Fibroblast of skin of left quadriceps (primary cell): ENCODE measurements around the gene NGEF.
"Not testable (repeated sequence)": the region's sequence is repeated elsewhere in the genome, so short reads cannot be mapped to it uniquely, and the experiment has no call there.

Source experiments
- DNase-seq, 2 experiments: peaks; one replicate each; pipeline ENCODE4 v3.0.0-alpha.2; 2013; ENCODE audit warnings: low read depth in 2 of 2

NGEF gene, protein sequence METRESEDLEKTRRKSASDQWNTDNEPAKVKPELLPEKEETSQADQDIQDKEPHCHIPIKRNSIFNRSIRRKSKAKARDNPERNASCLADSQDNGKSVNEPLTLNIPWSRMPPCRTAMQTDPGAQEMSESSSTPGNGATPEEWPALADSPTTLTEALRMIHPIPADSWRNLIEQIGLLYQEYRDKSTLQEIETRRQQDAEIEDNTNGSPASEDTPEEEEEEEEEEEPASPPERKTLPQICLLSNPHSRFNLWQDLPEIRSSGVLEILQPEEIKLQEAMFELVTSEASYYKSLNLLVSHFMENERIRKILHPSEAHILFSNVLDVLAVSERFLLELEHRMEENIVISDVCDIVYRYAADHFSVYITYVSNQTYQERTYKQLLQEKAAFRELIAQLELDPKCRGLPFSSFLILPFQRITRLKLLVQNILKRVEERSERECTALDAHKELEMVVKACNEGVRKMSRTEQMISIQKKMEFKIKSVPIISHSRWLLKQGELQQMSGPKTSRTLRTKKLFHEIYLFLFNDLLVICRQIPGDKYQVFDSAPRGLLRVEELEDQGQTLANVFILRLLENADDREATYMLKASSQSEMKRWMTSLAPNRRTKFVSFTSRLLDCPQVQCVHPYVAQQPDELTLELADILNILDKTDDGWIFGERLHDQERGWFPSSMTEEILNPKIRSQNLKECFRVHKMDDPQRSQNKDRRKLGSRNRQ

DNA sequence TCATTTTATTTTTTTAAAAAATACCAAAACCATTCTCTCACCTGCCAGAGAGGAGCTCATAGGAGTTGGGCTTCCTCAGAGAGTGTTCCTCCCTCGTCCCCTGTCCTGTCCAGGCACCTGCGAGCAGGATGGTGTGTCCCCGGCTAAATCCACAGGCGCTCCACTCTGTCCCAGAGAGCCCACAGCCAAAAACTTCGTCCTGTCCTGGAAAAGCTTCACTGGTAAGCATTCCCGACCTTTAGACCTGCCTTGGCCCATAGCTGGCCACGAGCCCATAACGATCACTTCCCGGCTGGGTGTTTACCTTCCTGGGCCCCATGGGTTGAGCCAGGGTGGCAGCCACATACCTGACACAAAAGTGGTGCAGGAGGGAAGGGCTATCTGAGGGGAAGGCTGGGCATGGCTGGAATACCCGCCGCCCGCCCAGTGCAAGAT, at the start of gene NGEF:
Gene NGEF, minus strand, starts transcription at position 230 of the 435 bp plus-strand sequence. CDS start 38,366 bp downstream, outside the sequence.
- DNase-seq = no peak

DNA sequence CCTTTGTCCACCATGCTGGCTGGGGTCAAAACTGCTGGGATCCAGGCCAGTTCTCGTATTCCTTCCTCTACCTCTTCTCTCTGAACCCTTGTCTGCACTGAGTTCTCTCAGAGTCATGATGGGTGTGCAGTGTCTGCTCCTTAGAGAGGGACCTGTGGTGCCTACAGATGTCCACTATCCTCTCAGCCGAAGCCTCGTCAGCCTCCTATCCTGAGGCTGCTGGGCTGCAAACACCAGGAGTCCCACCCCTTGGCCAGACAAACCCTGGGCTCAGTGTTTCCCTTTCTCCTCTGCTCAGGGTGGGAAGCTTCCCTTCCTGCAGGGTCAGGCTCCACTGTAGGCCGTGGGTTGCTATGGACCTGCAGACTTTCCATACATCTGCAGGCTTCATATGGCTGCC, 49.4 kb upstream of the NGEF start:
- DNase-seq = no peak

DNA sequence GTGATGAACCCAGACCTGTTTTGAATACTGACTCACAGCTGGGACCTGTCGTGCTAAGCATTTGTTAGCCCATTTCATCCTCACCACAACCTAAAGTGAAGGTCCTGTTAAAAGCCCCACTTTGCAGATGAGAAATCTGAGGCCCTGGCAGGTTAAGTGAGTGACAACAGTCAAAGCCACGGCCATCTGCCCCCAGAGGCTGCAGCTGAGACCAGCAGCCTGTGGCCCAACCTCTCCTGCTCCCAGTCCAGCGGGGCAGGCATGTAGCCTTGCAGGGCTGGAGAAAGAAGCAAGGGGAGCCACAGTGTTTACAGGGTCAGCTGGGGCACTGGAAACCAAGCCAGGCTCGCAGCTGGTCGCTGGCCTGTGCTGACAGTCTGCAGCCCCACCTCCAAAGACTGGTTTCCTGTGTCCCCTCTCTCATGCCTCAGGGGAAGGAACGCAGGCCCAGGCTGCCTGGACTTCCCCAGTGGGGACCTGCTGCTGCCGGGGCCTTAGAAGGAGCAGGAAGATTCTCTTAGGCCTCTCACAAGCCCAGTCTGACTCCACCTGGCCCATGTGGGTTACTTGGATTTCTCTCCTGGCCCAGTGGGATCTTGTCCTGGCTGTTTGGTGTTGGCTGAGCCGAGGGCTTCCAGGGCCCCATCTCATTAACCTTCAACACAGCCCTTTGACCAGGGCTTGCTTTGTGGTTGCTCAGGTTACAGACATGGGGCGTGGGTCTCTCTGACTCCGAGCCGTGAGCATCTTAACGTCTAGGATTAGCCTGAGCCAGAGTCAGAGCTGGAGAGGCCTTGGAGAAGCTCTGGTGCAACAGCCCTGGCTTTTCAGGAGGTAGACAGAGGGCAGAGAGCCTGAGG, 48.8 kb upstream of the NGEF start:
- DNase-seq = no peak

DNA sequence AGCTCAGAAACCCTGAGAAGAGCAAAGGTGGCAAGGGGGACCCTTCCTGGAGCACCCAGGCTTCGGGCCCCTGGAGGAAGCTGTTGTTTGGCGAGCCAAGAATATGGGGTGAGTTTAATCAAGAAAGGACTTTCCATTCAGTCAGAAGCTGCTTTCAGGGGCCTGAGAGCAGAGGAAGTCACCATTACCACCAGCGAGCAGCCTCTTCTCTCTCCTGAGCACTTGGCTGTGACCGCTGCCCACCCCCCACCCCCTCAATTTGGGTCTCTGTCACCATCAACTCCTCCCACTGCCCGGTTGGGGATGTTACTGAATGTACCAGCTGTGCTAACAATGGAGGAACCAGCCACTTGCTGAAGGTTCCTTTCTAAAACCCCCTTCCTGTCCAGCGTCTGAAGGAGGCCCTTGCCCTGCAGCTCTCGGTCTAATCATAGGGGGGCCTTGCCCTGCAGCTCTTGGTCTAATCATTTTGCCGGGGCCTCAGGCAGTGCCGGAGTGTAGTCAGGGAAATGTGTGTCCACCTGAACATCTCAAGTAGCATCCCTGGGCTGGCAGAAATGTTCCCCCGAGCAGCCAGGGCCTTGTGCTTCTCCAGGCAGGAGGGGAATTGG, 48.0 kb upstream of the NGEF start:
- DNase-seq = no peak

DNA sequence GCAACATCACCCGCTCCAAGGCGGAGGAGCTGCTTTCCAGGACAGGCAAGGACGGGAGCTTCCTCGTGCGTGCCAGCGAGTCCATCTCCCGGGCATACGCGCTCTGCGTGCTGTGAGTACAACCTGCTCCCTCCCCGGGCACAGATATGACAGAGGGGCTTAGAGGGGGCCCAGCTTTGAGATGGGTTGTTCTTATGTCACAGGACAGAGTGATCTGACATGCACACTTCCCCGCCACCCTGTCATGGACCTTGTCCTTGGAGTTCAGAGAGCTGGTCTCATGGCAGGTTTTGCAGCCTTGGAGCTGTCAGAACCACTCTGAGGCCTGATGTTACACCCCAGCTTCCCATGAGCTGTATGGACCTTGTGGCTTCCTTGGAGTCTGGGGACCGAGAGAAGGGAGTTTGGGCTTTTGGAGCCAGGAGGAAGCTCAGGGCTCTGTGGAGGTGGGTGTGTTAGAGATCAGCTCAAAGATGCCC, 47.5 kb upstream of the NGEF start:
- DNase-seq = no peak

DNA sequence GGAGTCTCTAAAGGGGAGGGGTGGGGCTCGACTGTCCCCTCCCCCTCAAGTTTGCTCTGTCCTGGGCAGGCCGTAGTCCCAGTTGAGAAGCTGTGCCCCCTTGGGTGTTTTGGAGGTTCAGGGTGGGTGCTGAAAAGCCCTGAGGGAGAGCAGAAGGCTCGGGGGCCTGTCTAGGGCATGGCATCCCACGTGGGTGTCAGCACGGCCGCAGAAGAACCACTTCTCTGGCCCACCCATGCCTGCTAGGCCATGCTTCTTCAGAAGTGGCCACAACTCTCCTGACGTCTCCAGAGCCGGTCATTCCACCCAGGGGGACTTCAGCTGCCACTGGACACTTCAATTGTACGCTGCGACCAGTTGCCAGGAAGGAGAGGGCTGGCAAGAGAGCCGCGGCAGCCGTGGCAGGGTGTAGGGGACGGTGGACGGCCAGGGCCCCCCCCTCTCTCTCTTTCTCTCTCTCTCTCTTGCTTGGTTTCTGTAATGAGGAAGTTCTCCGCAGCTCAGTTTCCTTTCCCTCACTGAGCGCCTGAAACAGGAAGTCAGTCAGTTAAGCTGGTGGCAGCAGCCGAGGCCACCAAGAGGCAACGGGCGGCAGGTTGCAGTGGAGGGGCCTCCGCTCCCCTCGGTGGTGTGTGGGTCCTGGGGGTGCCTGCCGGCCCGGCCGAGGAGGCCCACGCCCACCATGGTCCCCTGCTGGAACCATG, 46.9 kb upstream of the NGEF start, which contains the start of gene INPP5D:
Gene INPP5D, plus strand, starts transcription at position 546 of the 704 bp plus-strand sequence. Its CDS starts 137 bp downstream, at position 683.
- no peak for DNase-seq

DNA sequence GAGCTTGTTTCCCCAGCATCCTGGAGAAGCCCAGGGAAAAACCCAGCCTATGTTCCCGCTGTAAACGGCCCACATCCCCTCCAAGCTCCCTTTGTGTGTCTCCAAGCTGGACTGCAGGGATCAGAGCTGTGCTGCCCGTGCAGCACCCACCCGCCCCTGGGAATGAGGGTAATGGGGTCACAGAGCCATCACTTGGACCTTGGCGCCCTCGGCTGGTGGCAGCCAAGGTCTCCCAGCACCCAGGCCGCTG, 46.4 kb upstream of the NGEF start:
- no peak for DNase-seq

DNA sequence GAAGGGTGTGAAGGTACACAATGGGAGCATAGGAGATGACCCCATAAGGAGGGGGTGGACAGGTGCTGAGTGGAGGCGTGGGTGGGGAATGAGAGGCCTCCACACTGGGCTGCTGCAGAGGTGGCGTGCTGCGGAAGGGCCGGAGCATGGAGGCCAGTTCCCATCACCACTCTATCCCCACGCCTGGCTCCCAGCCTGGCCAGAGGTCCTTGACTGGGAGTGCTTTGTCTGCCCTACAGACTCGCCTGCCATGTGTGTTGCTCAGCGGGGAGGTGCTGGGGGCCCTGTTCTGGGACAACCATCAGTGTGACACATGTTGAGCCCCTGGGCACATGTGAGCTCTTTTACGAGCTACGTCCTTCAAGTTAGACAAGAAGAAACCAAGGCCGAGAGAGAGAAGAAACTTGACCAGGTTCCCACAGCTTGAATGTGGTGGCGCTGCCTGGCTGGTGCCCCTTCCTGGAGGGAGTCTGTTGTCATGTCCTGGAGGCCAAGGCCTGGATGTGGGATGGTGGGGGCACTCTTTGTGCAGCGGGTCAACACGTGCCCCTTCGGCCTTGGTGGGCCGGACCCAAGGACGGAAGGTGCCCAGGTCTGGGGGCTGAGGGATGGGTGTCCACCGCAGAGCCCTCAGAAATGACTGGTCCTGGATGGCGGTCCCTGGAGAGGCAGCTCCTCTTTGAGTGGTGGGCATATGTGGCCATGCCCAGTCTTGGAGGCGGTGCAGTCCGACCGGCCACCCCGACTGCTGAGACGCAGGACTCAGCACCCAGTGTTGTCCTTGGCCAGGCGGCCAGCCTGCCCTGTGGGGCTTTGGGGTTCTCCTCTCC, 45.9 kb upstream of the NGEF start:
- no peak for DNase-seq

DNA sequence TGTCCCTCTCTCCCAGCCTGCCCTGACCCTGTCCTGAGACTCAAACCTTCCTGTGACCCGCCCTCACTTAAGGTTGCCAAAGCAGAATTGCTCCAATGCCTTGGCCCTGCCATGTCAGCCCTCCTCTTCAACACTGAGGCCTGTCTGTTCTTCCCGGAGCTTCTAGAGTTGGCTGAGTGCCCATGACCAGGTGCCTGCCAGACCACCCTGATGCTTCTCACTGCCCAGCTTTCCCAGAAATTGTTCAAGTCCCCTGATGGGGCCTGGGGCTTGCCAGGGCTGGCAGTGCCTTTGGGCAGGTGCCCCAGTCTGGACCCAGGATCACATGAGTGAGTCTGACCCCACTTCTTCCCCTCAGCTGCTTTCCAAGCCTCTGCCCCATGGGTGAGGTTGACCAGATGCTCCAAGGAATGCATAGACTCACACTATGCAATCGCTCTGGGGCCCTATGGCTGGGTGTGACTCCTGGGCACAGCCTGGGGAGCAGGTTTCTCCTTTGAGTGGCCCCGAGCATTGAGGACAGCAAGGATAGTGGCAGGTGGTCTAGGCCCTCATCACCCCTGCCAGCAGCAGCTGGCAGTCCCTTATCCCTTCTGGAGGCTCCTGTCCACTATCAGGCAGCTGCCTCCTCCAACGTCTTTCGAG, 44.0 kb upstream of the NGEF start:
- no peak for DNase-seq

DNA sequence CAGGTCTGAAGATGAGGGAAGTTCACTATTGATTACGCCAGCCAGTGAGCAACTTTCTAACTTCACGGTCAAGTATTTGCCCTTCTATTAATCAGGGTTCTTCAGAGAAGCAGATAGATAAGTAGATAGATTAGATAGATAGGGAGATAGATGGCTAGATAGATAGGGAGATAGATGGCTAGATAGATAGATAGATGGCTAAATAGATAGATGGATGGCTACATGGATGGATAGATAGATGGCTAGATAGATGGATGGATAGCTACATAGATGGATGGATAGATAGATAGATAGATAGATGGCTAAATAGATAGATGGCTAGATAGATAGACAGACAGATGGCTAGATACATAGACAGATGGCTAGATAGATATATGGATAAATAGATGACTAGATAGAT, 42.3 kb upstream of the NGEF start:
- no peak for DNase-seq

DNA sequence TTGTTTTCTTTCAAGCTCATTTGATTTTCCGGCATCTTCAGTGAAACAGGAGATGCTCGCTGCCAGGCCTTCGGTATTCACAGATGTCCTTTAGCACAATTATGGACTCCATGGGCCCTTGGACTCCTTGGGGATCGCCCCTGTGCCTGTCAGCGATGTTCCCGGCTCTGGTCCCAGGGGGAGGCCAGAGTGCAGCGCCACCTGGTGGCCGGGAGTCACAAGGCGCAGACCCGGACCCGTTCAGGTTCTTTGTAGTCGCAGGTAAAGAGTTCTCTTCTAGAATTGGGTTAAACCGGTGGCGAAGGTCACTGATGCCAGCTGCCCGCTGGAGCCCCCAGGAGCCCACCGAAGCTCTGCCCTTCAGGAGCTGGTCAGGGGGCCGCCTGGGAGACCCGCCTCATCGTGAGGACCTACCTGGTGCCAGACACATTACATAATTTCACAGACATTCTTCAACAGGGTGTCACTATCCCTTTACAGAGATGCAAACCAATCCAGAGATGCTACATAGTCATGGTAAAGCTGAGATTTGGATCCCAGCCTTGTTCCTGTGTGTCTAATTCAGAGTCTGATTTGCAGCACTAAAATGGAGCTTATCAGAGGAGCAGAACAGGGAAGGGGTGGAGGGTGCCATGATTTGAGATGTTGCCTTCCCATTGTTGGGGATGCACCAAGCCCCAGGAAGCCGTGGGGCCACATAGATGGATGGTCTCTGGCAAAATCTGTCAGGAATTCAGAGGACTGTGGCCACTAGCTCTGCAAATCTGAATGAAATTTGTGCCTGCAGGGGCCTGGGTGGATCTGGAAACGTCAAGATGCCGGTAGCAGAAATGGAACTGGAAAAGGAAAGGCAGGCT, 41.1 kb upstream of the NGEF start:
- DNase-seq = no peak

DNA sequence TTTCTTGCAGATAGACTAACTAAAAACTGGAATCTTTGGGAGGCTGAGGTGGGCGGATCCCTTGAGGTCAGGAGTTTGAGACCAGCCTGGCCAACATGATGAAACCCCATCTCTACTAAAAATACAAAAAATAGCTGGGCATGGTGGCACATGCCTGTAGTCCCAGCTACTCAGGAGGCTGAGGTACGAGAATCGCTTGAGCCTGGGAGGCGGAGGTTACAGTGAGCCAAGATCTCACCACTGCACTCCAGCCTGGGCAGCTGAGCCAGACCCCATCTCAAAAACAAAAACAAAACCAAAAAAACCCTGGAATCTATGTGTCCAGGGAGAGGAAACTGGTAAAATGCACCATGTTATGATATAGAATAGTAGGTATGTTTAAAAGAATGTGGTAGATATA, 39.5 kb upstream of the NGEF start:
- DNase-seq = not testable (repeated sequence)

DNA sequence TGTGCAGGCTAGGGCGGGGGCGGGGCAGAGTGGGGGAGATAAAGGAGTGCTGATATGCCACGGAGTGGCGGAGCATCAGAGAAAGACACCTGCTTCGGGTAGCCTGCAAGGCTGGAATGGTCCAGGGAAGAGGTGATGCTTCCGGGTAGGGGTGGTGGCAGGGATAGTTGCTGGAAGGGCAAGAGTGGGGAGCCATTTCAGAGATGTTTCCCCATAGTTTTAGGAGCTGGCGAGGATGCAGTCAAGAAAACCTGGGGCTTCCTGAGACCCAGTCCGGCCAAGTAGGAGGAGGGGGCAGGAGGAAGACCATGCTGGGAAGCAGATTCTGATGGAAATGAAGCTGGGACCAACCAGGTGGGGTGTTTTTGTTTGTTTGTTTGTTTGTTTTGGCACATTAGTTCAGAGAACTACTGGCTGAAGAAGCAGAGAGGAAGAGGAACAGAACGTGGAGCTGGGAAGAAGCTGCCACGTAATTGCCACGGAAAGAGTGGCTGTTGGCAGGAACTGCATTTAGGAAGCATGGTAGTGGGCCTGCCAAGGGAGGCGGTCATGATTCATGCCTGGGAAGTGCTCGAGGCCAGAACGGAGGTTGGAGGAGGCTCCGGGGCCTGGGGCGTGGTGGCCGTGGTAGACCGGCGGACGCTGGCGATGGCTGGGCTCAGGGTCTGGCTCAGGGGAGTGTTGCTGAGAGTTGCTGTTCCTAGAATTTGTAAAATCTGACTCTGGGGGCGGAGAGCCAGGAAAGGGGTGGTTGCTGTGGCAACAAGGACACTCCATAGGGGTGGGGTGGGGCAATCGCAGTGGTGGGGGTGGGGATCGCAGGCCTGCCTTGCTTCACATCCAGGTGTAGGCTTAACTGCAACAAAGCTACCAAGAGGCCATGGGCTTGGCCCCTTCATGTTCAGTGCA, 38.4 kb upstream of the NGEF start:
- DNase-seq = no peak

DNA sequence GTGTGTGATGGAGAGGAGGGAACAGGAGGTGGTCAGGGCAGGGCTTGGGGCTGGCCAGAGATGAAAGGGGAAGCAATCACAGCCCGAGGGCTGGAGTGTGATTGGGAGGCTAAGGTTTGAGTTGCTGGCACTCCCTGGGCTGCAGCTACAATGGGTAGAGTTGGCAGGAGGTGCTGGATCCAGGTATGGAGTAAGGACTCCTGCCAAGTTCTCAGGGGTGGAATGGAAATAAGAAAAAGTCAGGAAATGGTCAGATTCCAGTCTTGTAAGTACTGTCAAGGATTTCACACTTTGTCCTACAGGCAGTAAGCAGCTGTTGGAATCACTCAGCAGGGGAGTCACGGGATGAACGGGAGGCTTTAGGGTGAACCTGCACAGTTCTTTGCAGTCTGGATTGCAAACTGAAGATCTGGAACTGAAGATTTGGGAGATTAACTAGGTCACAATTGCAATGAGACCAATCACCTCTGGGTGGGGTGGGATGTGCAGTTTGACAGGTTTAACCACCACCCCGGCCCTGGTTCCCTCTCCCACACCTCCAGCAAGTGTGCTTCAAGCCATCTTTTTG, 36.2 kb upstream of the NGEF start:
- DNase-seq = no peak

DNA sequence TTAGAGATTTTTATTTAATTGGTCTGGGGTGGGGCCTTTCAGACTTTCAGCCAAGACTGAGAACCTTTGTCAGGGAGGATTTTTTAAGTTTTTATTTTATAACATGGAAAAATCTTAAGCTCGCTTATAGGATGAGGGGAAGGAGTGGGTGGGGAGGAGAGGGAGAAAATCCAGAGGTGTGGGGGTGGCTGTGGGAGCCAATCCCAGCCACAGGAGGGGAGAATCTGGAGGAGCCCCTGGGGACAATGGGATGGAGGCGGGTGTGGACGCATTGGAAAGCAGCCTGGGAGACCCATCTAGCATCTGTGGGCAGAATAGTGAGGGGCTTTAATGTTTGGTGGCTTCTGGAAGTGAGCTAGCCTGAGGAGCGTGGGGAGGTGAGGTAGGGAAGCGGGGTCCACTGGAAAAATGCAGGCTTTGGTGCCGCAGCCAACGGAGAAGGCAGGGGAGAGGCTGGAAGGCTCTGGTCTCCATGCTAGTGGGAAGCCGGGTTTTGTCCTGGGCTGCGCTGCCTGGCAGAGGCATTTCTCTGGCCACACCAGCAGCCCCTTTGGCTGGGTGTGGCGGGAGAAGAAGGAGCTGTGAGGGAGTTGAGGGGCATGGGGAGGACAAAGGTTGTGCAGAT, 35.6 kb upstream of the NGEF start:
- no peak for DNase-seq

DNA sequence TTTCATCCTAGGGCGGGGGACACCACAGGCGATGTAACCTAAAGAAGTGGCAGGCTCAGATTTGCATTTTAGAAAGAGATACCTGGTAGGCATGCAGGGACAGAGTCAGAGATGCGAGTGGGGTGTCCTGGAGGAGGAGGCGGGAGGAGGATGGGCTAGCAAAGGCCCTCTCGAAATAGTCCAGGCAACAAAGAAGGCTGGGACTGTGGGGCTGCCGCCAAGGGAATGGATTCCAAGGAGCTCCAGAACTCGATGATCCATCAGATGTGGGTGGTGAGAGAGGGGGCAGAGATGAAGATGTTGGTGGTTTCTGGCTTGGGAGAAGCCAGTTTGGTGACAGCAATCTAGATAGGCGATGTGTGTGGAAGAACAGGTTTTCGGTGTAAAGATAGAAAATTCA, 34.6 kb upstream of the NGEF start:
- DNase-seq = no peak

DNA sequence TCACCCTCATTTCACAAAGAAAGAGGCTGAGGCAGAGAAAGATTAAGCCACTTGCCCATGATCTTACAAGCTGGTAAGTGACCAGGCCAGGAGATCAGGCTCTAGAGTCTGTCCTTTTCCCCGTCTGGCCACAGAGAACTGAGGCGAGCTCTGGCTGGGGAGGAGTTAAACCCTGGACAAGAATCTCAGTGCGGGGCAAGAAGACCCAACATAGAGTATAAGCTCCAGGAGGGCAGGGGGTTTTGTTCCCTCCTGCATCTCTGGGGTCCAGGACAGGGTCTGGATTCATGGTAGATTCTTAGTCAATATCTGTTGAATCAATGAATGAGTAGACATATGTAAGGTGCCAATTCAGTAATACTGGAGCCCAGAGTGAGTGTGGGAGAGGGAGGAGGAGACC, 34.1 kb upstream of the NGEF start:
- DNase-seq = no peak
